ENCODE measurements around the gene FAM124B.

DNA sequence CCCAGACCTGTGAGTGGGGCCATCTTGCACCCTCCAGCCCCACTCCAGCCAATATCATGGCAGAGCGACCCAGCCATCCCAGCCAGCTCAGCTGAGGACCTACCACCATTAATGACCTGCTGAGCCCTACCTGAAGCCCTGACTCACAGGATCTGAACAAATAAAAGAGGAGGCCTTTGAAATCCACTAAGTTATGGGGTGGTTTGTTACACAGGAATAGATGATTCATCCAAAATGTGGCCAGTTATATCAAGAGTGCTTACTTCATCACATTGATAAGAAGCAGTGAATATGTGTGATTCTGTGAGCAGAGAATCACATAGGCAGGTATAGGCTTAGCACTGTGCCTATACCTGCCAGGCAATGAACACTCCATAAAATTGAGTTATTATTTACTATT is 34.7 kb upstream of the FAM124B start:
- TF ChIP-seq, protein P1, sequence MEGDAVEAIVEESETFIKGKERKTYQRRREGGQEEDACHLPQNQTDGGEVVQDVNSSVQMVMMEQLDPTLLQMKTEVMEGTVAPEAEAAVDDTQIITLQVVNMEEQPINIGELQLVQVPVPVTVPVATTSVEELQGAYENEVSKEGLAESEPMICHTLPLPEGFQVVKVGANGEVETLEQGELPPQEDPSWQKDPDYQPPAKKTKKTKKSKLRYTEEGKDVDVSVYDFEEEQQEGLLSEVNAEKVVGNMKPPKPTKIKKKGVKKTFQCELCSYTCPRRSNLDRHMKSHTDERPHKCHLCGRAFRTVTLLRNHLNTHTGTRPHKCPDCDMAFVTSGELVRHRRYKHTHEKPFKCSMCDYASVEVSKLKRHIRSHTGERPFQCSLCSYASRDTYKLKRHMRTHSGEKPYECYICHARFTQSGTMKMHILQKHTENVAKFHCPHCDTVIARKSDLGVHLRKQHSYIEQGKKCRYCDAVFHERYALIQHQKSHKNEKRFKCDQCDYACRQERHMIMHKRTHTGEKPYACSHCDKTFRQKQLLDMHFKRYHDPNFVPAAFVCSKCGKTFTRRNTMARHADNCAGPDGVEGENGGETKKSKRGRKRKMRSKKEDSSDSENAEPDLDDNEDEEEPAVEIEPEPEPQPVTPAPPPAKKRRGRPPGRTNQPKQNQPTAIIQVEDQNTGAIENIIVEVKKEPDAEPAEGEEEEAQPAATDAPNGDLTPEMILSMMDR (conservative IDR thresholded peaks at IDR 0.05; ENCODE audit: low read depth, low read length): no peak
- TF ChIP-seq EZH2phosphoT487 (IDR thresholded peaks at IDR 0.05; ENCODE audit: borderline replicate concordance, low read length): no peak

Measured in PC-3 (cell line).